Left lobe of liver (tissue), 2 donors: ENCODE measurements around the gene UNC45A. TPM values are rescaled to one million over a fixed set of nuclear protein-coding genes. Genes with fewer than 3 reads are reported as not detected.
"Not testable (repeated sequence)": the region's sequence is repeated elsewhere in the genome, so short reads cannot be mapped to it uniquely, and the experiment has no call there.

Source experiments
- ATAC-seq: fragments of 200-7000 bp; cut with Tn5 transposase; one replicate; pipeline ENCODE4 v1.9.1; 2020; ENCODE audit warnings: mild to moderate bottlenecking, moderate library complexity
- DNase-seq: peaks from one replicate; pipeline ENCODE4 v3.0.0-alpha.2; 2020; ENCODE audit warnings: low spot score
- total RNA-seq: library from RNA; stranded (reverse); gene quantifications from one replicate; pipeline ENCODE4 v1.2.1, GENCODE V29; 2021
- donor health status: DM: no; HTN: no; CAD: no; lungs with moderate emphysema.
- donor health status: DM: no; HTN: yes; CAD: no.

UNC45A gene
- total RNA-seq, 1 donor from 2014 or later: 32.7 TPM

GRCh38 chr15:90903733-90904536 lies 31.1 kb upstream of the UNC45A start:
- peak; percentile 34 for ATAC-seq
- no peak for DNase-seq

- no peak for DNase-seq
- no peak for ATAC-seq
These were observed 30.3 kb upstream of the UNC45A start for GRCh38 chr15:90904746-90905145.

GRCh38 chr15:90905306-90906180 lies 29.5 kb upstream of the UNC45A start:
- DNase-seq (no peak), ATAC-seq (no peak)

DNA sequence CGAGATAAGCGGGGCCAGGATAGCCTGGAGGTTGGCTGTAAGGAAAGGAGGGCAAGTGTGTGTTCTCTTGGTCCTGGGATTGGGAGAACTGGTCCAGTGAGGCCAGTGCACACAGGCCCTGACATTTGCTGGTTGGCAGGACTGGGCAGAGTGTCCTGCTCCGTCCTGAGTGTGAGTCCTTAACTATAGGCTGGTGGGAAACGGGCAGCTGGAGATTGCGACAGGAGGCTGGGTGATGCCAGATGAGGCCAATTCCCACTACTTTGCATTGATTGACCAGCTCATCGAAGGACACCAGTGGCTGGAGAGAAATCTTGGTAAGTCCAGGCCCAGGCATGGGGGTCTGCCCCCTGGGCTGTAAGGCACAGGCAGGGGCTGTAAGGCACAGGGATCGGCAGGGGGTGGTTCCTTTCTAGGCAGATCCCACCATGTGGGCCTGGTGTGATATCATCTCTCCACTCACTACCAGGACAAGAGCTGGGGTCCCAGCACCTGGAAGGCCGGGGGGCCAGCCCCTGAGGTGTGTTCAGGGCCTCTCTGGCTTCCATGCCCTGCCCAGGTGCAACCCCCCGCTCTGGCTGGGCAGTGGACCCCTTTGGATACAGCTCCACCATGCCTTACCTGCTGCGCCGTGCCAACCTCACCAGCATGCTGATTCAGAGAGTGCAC lies 28.8 kb upstream of the UNC45A start:
- DNase-seq (no peak), ATAC-seq (no peak)

DNA sequence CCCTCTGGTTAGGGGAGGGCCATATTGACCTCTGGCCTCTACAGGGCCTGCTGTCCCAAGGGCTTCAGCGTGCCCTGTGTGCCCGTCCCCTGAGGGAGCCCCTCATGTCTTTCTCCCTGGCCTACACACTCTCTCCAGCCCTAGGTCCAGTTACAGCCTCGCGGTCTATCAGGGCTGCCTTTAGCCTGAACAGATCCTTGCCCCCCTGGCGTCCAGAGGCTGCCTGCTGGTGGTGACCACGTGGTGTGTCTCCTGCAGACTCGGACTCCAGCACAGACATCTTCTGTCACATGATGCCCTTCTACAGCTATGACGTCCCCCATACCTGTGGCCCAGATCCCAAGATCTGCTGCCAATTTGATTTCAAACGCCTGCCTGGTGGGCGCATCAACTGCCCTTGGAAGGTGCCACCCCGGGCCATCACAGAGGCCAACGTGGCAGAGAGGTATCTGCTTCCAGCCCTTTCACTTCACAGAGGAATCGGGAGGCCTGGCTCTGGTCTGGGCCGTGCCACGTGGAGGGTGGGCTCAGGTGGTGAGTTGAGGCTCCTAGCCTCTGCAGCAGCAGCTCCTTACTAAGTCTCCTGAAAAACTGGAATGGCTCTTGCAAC lies 27.9 kb upstream of the UNC45A start:
- DNase-seq: no peak
- no peak for ATAC-seq

GRCh38 chr15:90907838-90908507 lies 27.1 kb upstream of the UNC45A start:
- ATAC-seq (no peak), DNase-seq (no peak)

GRCh38 chr15:90909449-90909848 lies 25.6 kb upstream of the UNC45A start:
- not testable (repeated sequence) for ATAC-seq, DNase-seq

DNA sequence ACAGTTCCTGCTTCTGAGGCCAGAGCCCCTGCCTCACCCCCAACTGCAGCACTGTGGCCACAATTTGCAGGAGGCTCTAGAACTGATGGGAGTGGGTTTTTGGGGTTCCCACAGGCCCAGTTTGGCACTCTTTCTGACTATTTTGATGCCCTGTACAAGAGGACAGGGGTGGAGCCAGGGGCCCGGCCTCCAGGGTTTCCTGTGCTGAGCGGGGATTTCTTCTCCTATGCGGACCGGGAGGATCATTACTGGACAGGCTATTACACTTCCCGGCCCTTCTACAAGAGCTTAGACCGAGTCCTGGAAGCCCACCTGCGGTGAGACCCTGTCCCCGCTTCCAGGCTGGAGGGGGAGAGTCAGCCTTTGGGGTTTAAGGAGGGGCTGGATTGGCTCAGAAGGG lies 25.1 kb upstream of the UNC45A start:
- no peak for DNase-seq
- no peak for ATAC-seq

DNA sequence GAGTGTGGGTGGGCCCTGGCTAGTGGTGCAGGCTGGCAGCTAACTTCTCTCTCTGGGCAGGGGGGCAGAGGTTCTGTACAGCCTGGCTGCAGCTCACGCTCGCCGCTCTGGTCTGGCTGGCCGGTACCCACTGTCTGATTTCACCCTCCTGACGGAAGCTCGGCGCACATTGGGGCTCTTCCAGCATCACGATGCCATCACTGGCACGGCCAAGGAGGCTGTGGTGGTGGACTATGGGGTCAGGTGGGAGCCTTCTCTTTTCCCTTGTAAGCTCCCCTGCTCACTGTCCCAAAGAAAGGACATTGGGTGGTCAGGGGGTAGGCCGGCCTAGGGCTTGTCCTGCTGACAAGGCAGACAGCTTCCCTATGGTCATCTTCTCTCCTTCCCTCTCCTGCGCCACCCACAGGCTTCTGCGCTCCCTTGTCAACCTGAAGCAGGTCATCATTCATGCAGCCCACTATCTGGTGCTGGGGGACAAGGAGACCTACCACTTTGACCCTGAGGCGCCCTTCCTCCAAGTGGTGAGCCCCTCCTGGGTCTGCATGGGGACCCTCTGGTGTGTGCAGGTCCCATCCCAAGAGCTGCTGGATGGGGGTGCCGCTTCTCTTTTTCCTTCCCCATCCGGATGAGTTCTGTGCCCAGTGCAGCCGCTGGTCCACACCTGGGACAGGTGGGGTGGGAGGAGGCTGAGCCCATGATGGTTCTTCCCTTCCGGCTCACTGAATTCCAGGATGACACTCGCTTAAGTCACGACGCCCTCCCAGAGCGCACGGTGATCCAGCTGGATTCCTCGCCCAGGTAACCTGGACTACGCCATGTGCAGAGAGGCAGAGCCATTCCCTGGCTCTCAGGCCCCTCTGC lies 24.4 kb upstream of the UNC45A start:
- ATAC-seq: no peak
- no peak for DNase-seq

DNA sequence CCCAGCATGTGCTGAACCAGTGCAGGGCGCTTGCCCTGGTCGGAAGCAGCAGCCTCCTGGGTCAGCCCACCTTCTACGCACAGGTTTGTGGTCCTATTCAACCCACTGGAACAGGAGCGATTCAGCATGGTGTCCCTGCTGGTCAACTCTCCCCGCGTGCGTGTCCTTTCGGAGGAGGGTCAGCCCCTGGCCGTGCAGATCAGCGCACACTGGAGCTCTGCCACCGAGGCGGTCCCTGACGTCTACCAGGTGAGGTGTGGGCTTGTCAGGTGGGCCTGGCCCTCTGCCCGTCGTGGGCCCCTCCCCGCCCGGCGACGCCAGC lies 23.8 kb upstream of the UNC45A start:
- DNase-seq: no peak
- no peak for ATAC-seq

DNA sequence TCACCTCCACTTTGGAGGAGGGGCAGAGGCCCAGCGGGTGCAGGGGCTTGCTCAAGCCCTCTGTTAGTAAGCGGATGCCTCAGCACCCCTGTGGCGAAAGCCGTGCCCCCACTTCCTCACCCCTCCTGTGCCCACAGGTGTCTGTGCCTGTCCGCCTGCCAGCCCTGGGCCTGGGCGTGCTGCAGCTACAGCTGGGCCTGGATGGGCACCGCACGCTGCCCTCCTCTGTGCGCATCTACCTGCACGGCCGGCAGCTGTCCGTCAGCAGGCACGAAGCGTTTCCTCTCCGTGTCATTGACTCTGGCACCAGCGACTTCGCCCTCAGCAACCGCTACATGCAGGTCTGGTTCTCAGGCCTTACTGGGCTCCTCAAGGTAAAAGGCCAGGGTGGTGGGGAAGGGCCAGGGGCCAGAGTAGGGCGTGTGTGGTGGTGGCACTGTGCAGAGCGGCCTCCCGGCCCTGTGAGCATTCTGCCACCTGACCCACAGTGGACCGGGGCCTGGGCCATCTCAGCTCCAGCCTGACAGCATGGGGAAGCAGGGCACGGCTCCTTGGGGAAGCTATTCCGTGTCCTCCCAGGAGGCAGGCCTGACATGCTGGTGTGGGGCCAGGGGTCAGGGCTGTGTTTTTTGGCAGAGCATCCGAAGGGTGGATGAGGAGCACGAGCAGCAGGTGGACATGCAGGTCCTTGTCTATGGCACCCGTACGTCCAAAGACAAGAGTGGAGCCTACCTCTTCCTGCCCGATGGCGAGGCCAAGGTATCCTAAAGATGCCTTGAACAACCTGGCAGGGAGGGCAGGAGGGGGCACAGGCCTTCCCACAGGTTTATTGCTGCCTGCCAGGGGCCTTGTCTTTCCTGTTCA lies 22.9 kb upstream of the UNC45A start:
- ATAC-seq (no peak), DNase-seq (no peak)

GRCh38 chr15:90912770-90913075 lies 22.4 kb upstream of the UNC45A start:
- DNase-seq (no peak), ATAC-seq (no peak)

DNA sequence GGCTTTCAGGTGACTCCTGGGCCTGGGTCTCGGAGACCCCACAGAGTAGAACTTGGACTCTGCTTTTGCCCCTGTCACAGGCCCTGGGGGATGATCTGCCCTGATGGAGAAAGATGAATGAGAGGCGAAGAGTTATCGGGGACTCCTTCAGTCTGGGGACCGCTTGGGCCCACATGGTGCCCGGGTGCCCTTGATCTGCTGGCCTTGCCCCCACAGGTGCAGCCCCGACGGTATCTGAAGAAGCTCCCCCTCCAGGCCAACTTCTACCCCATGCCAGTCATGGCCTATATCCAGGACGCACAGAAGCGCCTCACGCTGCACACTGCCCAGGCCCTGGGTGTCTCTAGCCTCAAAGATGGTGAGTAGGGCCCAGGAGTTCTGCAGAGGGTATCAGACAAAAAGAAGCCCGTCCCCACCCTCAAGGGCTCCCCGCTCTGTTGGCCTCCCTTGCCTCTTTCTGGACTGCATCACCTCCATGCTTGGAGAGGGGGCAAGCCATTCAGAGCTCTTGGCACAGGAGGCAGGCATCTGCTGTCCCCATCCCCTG lies 21.6 kb upstream of the UNC45A start:
- ATAC-seq (no peak), DNase-seq (no peak)

DNA sequence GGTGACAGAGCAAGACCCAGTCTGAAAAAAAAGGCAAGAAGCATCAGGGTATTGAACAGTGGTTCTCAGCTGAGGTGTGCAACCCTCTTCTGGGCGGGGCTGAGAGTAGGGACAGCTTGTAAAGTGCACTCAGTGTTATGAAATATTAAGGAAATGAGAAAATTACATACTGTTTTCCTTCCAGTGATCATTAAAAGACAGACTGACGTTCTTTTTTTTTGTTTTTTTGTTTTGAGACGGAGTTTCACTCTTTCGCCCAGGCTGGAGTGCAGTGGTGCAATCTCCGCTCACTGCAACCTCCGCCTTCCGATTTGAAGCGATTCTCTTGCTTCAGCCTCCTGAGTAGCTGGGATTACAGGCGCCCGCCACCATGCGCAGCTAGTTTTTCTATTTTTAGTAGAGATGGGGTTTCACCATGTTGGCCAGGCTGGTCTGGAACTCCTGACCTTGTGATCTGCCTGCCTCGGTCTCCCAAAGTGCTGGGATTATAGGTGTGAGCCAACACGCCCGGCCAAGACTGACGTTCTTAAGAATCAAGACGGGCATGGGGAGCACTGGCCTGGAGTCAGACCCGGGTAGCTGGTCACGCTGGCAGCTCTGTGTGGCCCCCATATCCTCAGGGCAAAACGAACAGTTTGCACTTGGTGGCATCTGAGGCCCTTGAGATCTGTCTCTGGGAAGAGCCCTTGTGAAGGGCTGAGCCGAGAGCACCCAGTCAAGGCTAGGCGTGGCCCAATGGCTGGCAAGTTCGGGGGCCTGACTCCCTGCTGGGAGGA lies 20.6 kb upstream of the UNC45A start:
- ATAC-seq: no peak
- DNase-seq: no peak

DNA sequence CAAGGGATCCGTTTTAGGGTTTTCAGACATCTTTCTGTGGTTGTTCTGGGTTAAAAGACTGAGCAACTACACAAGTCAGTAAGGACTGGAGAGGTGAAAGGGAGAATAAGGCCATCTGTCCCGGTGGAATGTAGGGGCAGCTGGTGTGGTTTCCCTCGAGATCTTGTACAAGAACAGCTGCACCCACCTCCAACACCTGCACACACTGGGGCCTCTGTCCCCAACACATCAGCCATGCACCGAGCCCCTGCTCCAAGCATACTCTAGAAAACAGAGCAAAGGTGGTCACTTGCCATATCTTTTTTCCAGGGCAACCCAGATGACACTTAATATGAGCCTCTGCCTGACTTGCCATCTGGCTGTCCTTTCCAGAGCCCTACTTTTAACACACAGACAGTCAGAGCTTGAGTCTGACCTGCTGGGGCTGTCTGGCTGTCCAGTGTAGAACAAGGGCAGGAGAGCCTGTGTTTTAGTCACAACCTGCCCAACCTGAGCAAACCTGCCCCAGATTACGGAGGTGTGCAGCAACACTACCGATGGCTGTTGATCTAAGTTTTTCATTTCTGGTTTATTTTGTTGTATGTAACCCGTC lies 19.8 kb upstream of the UNC45A start:
- DNase-seq (no peak), ATAC-seq (peak; percentile 39)

DNA sequence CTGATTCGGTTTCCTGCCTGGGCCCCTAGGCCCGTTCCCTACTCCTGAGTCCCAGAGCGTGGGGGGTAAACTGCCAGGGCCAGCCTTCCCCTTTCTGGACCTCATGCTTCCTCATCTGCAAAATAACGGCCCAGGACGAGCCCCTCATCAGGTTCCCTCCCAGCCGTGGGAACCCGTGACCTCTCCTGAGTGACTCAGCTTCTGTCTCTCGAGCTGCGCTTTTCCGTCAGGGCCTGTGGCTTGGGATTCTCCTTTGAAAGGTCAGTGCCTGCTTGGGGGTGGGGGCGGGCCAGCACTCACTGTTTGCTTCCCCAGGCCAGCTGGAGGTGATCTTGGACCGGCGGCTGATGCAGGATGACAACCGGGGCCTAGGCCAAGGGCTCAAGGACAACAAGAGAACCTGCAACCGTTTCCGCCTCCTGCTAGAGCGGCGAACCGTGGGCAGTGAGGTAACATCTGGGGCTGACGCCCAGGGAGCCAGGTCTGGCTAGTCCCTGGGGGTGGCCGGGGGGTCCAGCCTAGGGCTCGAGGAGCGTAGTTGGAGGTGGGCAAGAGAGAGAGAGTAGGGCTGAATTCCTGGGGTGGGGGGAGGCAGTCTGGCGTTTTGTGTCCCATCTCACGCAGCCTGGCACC lies 19.2 kb upstream of the UNC45A start:
- DNase-seq: peak; percentile 89
- ATAC-seq: peak; percentile 89

DNA sequence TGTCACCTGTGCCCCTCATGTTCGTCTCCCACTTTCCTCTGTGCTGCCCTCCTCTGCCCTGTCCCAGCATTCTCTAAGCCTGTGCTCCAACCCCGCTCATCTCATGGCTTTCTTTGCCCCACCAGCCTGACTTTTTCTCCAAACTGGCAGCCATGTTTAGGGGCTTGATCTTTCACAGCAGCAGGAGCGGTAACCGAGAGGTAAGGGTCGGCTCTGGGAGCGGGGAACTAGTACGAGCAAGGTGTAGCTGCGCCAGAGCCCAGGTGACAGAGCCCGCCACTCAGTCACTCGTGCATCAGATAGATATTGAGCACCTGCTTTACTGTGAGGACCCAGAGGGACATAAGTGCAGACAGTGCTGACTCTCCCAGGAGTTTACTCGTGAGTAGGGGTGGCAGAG lies 18.6 kb upstream of the UNC45A start:
- ATAC-seq (no peak), DNase-seq (no peak)
